Ishikawa (cell line): ENCODE results near the gene UBA1.

Experiments
- RAD21 ChIP-seq: IDR thresholded peaks from 2 replicates; pipeline ENCODE4 v1.6.1; 2012; ENCODE audit warnings: low read depth
- TAF1 ChIP-seq: IDR thresholded peaks from 2 replicates; pipeline ENCODE4 v1.6.1; 2012; ENCODE audit warnings: low read depth, mild to moderate bottlenecking
- TCF12 ChIP-seq: IDR thresholded peaks from 2 replicates; pipeline ENCODE4 v1.6.1; 2012; ENCODE audit warnings: low read depth
- TEAD4 ChIP-seq: IDR thresholded peaks from 2 replicates; pipeline ENCODE4 v1.6.1; 2012

DNA sequence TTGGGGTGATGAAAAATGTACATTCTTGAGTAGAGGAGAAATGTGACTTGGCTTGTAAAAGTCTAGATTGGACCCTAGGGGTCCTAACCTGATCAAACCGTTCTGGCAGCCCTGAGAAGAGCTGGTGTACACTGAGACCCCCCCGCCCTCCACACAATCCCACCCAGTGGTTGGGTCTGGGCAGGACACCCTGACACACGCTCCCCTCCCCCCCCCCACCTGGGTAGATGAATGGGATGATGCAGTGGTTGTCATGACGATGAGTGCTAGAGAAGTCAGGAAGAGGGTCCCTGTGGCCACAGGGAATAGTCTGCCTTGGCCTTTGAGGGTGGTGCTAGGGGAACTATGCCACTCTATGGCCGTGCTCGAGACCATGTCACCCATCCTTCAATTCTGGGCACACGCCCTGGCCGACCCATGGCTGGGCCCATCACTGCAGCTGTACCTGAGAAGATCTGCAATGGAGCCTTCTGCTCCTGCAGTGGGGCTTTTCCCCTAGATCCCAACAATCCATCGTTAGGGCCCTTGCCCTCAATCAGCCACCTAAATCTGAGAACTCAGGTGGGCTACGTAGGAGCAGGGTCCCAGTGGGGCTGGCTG is 29.2 kb downstream of the UBA1 start:
- TF ChIP-seq TCF12 (no peak), TEAD4 (no peak), TAF1 (no peak), RAD21 (no peak)
